HFFc6 (cell line): Measurements from ENCODE around the gene ERBB4. TPM values are rescaled to one million over a fixed set of nuclear protein-coding genes. Genes with fewer than 3 reads are reported as not detected.

ENCODE experiments used
- DNase-seq: peaks from one replicate; pipeline ENCODE4 v3.0.0-alpha.2; 2018
- H3K27ac Mint-ChIP-seq: 2 replicates; pipeline ENCODE4 v1.8.0; 2020; ENCODE audit warnings: mild to moderate bottlenecking, mixed read lengths
- H3K27me3 Mint-ChIP-seq: 2 replicates; pipeline ENCODE4 v1.8.0; 2021; ENCODE audit warnings: mild to moderate bottlenecking, moderate library complexity, mixed read lengths; ENCODE audit not compliant: insufficient read depth
- H3K36me3 Mint-ChIP-seq: 2 replicates; pipeline ENCODE4 v1.8.0; 2021; ENCODE audit warnings: low read depth, mixed read lengths
- H3K4me1 Mint-ChIP-seq: 2 replicates; pipeline ENCODE4 v1.8.0; 2020; ENCODE audit warnings: low read depth, mixed read lengths
- H3K4me3 Mint-ChIP-seq: 2 replicates; pipeline ENCODE4 v1.8.0; 2020; ENCODE audit warnings: mild to moderate bottlenecking, moderate library complexity, mixed read lengths
- H3K9me3 Mint-ChIP-seq: 2 replicates; pipeline ENCODE4 v1.8.0; 2020; ENCODE audit warnings: mild to moderate bottlenecking, mixed read lengths
- total RNA-seq, 6 experiments: library from RNA; stranded (reverse); fragmentation: NEBNext Ultra II Directional; extraction: Animal tissue kit (Norgen Biotek cat#: 25700); gene quantifications; 2 replicates in 1 of 6; 3 replicates in 5 of 6; pipeline ENCODE4 v1.2.3, GENCODE V29; 2021
- TF ChIP-seq, protein P1 (sequence below): fragments of 200-600 bp; sonication (generic); IDR thresholded peaks from 2 replicates; pipeline ENCODE4 v1.5.0; 2021; ENCODE audit warnings: antibody characterized with exemption, mild to moderate bottlenecking

Gene ERBB4
- total RNA-seq, 6 experiments from 2014 or later, result not detected

DNA sequence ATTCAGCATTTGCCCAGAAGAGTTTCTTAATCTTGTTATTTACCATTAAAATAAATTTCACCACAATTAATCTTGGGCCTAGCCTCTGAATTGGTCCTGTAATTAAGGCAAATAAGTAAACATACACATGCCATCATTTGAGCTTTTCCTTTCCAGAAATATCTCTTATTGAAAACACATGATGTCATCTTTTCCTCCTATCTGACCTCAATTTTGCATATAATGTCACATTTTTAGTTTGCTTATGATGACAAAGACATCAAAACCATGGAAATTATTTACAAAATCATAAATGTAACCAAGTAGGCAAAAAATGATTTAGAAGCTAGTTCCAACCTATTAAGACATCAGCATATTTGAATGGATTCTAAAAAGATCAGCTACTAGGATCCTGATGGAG, 915.5 kb downstream of the ERBB4 start:
- no peak overlapping the region for H3K27ac Mint-ChIP-seq
- H3K4me1 Mint-ChIP-seq, result no peaks in the 10 kb centered on the region
- DNase-seq, result no peak
- peaks cover 26% of the 10 kb centered on the region for H3K9me3 Mint-ChIP-seq
- H3K27me3 Mint-ChIP-seq, result no peaks in the 10 kb centered on the region
- H3K4me3 Mint-ChIP-seq, result no peak overlapping the region
- TF ChIP-seq, protein P1, sequence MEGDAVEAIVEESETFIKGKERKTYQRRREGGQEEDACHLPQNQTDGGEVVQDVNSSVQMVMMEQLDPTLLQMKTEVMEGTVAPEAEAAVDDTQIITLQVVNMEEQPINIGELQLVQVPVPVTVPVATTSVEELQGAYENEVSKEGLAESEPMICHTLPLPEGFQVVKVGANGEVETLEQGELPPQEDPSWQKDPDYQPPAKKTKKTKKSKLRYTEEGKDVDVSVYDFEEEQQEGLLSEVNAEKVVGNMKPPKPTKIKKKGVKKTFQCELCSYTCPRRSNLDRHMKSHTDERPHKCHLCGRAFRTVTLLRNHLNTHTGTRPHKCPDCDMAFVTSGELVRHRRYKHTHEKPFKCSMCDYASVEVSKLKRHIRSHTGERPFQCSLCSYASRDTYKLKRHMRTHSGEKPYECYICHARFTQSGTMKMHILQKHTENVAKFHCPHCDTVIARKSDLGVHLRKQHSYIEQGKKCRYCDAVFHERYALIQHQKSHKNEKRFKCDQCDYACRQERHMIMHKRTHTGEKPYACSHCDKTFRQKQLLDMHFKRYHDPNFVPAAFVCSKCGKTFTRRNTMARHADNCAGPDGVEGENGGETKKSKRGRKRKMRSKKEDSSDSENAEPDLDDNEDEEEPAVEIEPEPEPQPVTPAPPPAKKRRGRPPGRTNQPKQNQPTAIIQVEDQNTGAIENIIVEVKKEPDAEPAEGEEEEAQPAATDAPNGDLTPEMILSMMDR, result no peak
- H3K36me3 Mint-ChIP-seq, result 0 out of 2 replicates have a peak, but pooled peaks cover 4% of the 10 kb centered on the region

DNA sequence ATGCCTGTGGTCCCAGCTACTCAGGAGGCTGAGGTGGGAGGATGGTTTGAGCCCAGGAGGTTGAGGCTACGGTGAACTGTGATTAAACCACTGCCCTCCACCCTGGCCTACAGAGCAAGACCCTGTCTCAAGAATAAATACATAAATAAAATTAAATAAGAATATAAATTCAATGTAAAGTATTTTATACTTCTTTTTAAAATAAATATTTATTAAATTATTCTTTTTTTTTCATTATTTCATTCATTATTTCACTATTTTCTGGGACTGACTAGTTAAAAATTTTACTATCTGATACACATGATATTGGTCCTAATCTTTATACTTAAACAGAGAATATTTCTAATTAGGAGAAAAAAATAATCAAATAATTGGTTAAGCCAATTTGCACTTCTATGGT, 917.6 kb downstream of the ERBB4 start:
- H3K4me3 Mint-ChIP-seq, result no peak overlapping the region
- H3K27me3 Mint-ChIP-seq, result no peaks in the 10 kb centered on the region
- H3K36me3 Mint-ChIP-seq, result no peaks in the 10 kb centered on the region
- no peak for DNase-seq
- no peak overlapping the region for H3K27ac Mint-ChIP-seq
- H3K4me1 Mint-ChIP-seq, result no peaks in the 10 kb centered on the region
- peaks cover 26% of the 10 kb centered on the region for H3K9me3 Mint-ChIP-seq
- TF ChIP-seq, protein P1, result no peak

- TF ChIP-seq, protein P1, result no peak
- Mint-ChIP-seq H3K27ac (no peak overlapping the region), H3K27me3 (no peaks in the 10 kb centered on the region), H3K4me3 (no peak overlapping the region), H3K36me3 (no peaks in the 10 kb centered on the region), H3K4me1 (no peaks in the 10 kb centered on the region), H3K9me3 (peaks cover 19% of the 10 kb centered on the region)
- DNase-seq, result no peak
These were observed 920.8 kb downstream of the ERBB4 start for GRCh38 chr2:211617803-211618202.

- peaks cover 1% of the 10 kb centered on the region; the same call in 1 of the 2 replicates for H3K27me3 Mint-ChIP-seq
These were observed 927.0 kb downstream of the ERBB4 start for GRCh38 chr2:211611621-211612020.

DNA sequence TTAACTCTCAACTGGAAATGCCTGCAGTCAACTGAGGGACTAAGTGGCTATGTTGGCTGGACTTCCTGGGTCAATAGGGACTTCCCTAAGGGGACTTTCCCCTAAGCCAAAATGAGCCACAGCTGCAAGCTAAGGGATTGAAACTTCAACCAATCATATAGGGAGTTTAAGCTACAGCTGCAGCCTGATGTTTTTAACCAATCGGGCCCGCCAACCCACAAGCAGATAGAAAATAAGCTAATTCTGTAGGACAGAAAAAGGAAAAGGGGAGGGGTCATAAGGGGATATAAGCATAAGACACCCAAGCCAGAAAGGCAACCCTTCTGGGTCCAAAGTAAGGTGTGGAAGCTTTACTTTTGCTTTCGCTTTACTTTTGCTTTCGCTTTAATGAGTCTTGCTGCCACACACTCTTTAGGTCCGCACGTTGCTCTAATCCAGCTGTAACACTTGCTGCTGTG, 927.5 kb downstream of the ERBB4 start:
- no peaks in the 10 kb centered on the region for H3K36me3 Mint-ChIP-seq
- no peak for DNase-seq
- no peaks in the 10 kb centered on the region for H3K4me1 Mint-ChIP-seq
- H3K4me3 Mint-ChIP-seq, result peak overlapping the region; percentile 81; the same call in 1 of the 2 replicates
- TF ChIP-seq, protein P1, result no peak
- H3K27me3 Mint-ChIP-seq, result peaks cover 1% of the 10 kb centered on the region; the same call in 1 of the 2 replicates
- H3K27ac Mint-ChIP-seq, result no peak overlapping the region
- peaks cover 31% of the 10 kb centered on the region for H3K9me3 Mint-ChIP-seq

More at GRCh38 chr2:211611621-211612020, 927.0 kb downstream of the ERBB4 start:
- H3K9me3 Mint-ChIP-seq, result peaks cover 36% of the 10 kb centered on the region
- no peak for DNase-seq
- no peaks in the 10 kb centered on the region for H3K36me3 Mint-ChIP-seq
- no peaks in the 10 kb centered on the region for H3K4me1 Mint-ChIP-seq
- TF ChIP-seq, protein P1, result no peak
- no peak overlapping the region for H3K27ac Mint-ChIP-seq
- peak overlapping the region; percentile 81; the same call in 1 of the 2 replicates for H3K4me3 Mint-ChIP-seq
